ENCODE measurements around the gene FBLN1.
"Not testable (repeated sequence)": the region's sequence is repeated elsewhere in the genome, so short reads cannot be mapped to it uniquely, and the experiment has no call there.

The FBLN1 gene

DNA sequence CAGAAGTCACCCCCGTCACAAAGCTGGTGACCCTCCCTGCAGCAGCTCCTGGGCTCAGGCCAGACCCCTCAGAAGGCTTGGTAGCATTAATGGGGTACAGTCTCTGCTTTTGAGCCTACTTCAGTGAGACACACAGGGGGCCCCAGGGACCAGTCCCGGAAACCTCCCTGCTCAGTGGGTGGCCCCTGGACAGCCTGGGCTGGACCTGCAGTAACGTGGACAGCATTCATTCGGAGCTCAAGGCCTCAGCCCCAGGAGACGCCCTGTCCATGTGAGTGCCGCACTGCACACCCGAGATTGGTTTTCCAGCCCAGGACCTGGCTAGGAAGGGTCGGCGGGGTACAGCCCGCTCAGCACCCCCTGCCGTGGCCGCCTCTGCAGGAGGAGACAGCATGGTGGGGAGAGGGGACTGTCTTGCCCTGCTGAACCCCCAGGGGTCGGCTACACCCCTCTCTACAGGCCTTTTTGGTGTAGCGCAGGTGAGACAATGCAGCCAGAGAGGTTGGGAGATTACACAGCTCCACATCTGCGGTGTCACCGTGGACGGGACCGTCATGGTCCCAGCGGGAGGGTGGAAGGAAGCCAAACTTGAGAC lies 83.4 kb downstream of the FBLN1 start:
- DNase-seq (ENCODE audit: low read depth): no peak

DNA sequence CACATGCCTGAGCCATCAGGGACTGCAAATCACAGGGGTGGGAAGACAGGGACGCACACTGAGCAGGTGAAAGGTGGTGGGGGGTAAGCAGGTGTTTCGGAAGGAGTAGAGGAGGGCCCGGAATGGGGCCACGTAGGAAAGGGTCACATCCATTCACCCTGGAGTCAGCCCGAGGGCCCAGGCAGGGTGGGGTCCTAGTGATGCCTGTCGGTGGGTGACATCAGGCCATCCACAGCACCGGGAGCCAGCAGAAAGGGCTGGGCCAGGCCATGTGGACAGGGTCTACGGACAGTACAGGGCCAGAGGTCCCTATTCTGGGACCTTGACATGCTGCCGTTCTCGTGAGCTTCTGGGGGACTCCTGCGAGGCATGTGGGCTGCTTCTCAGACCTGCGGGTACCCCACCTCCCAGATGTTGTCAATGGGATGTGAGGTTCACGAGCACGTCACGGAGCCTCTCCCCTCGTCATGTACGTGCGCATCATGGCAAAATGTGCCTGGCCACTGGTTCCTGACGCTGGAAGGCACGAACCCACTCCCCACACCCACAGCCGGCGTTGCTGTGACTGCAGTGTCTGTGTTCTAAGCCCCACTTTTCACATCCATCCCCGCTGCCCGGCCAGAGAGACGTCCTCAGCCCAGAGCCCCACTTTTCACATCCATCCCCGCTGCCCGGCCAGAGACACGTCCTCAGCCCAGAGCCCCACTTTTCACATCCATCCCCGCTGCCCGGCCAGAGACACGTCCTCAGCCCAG lies 84.1 kb downstream of the FBLN1 start:
- DNase-seq (ENCODE audit: low read depth): no peak

DNA sequence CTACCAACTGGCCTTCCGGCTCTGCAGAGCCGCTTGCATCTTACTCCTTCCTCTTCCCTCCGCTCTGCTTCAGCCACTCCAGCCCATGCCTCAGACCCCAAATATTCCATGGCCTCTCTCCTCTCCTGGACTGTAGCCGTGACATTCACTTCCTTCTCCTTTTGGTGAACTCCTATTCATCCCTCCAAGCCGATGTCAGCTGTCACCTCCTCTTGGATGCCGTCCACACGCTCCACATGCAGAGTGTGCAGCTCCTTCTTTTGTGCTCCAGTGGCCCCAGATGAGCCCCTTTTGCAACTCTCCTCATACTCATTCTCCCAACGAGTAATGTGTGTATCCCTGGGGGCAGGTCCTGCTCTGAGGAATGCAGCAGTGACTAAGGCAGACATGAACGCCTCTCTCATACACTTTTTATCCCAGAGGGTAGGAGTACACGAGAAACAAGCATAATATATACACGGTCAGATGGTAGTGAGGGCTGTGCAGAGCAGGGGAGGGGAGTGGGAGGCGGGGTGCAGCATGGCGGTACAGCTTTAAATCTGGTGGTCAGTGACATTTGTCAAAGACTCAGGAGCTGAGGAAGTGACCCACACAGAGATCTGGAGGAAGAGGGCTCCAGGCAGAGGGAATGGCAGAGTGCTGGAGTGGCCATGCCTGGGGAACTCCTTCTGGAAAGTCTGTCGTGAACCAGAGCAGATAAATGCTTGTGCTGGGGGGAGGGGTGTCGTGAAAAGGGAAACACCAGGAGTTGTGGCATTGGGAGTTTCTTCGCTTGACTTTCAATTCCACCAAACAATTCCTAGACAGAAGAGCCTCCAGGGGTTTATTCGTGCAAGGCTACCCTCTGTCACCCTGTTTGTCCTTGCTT lies 85.2 kb downstream of the FBLN1 start:
- DNase-seq (ENCODE audit: low read depth): no peak

DNA sequence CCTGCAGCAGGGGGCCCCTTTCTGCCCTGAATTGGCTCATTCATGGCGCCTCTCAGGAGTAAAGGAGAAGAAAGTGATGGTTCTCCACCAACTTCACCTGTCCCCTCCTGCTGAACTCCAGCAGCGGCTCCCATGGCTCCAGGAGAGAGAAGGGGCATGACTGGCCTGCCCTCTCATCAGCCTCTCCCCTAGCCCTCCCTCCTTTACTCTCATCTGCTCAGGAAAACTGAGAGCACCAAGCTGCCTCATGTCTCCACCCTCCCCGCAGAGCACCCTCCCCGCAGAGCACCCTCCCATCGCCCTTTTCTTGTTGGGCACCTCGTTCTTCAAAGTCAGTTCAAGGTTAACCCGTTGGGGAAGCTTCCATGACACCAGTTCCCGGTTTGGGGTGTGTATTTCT lies 86.9 kb downstream of the FBLN1 start:
- no peak for DNase-seq (ENCODE audit: low read depth)

DNA sequence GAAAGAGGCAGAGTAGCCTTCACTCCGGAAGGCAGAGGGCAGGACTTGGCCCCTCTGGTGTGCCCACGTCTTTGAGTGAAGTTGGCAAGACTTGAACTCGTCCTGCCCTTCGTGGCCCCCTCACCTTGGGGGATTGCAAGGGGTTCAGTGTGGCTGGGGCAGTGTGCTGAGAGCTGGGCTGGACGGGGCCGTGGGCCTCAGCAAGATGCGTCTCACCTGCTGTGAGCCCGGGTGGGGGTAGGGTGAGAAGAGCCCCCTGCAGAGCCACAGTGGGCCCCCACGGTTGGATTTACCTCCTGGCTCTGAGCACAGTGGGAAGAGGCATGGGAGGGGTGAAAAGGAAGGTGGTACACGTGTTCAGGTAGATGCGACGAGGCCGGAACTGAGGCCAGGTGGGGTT lies 87.6 kb downstream of the FBLN1 start:
- DNase-seq (ENCODE audit: low read depth): no peak

DNA sequence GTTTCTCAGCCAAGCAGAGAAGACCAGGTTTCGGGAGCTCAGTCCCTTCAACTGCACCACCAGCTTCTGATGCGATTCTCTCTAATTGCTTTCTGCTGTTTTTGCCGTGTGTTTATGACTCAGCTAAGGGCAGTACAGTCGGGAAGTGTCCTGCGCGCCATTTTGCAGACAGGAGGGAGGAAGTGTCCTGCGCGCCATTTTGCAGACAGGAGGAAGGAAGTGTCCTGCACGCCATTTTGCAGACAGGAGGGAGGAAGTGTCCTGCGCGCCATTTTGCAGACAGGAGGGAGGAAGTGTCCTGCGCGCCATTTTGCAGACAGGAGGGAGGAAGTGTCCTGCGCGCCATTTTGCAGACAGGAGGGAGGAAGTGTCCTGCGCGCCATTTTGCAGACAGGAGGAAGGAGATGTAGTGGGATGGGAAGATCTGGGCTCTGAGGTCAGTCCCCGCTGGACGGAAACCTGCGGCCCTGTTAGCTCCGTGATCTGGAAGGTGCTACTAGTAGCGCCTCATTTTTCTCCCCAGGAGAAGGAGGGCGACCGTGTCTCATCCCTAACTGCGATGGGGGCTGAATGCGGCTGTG lies 89.0 kb downstream of the FBLN1 start:
- not testable (repeated sequence) for DNase-seq (ENCODE audit: low read depth)

DNA sequence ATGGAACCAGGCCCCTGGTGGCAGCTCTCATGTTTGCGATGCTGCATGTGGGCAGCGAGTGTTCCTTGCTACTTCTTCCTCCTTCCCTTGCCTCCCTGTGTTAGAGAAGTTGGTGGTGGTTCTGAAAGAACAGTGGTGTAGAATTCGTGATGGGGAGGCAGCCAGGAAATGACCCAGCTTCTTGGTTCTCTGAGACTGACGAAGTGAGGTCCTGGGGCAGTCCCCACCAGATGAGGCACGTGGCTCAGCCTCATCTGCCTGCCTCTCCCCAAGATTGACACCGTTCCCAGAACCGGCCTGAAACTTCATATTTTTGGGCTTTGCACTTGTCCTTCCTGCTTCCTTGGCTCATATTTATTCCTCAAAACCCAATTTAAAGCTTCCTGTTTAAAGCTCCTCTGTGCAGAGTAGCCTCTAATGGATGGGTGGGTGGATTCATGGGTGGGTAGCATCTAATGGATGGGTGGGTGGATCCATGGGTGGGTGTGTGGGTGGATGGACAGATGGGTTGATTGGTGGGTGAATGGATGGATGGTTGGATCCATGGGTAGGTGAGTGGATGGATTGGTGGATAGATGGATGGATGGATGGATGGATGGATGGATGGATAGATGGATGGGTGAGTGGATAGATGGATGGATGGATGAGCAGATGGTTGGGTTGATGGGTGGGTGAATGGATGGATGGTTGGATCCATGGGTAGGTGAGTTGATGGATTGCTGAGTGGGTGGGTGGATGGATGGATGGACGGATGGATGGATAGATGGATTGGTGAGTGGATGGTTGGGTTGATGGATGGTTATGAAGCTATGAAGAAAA lies 91.6 kb downstream of the FBLN1 start:
- DNase-seq (ENCODE audit: low read depth): no peak

DNA sequence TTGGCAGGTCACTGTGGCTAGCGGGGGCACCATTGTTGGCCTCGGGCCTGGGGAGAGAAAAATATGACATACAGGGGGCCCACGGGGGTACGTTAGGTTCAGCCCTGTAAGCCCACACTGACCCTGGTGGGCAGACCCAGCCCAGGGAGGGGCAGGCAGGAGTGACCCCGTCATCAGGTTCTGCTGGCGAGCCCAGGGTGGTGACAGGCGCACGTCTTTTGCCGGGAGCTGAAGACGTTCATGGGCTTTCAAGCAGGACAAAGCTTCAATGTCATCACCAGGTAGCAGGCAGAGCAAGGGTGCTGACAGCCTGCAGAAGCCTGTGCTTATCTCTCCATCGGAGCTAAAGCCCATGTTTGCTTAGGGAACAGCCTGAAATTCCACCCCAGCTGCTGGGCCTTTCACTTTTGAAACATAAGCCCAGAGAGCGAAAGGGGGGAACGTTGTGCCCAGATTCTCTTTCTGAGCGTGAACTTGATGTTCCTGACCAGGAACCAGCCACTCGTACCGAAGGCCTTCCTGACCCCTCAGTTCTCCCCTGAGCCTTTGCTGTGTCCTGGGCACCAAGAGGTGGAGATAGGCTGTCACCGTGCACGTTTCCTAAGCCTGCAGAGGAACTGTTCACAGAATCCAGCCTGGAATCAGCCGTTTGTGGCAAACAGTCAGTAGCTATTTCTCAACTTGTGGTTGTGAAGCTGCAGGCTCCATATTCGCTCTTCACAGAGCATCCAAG lies 94.9 kb downstream of the FBLN1 start:
- no peak for DNase-seq (ENCODE audit: low read depth)

DNA sequence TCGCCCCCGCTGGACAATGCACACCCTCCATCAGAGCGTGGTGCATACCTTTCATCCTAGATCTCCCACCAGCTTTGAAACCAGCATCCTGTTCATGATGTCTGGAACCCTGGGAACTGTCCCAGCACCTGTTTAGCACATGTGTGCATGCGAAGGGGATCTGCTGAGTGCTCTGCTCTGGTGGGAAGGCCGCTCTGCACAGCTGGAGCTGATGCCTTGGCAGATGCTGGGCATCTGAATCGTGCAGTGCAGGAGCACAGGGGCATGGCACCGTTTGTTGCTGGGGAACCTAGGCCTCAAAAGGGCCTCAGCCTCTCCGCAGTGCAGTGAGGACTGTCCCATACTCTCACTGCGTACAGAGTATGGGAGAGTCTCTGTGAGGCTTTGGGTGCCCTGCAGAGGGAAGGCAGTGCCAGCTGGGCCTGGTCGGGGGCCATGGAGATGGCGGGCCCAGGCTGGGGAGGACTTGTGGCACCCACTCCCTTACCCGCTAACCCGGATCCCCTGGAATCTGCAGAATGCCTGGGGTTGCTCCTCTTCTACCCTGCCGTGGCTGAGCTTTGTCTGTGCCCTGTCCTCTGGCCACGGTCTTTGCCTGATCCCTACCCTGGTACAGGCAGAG lies 96.0 kb downstream of the FBLN1 start:
- no peak for DNase-seq (ENCODE audit: low read depth)

DNA sequence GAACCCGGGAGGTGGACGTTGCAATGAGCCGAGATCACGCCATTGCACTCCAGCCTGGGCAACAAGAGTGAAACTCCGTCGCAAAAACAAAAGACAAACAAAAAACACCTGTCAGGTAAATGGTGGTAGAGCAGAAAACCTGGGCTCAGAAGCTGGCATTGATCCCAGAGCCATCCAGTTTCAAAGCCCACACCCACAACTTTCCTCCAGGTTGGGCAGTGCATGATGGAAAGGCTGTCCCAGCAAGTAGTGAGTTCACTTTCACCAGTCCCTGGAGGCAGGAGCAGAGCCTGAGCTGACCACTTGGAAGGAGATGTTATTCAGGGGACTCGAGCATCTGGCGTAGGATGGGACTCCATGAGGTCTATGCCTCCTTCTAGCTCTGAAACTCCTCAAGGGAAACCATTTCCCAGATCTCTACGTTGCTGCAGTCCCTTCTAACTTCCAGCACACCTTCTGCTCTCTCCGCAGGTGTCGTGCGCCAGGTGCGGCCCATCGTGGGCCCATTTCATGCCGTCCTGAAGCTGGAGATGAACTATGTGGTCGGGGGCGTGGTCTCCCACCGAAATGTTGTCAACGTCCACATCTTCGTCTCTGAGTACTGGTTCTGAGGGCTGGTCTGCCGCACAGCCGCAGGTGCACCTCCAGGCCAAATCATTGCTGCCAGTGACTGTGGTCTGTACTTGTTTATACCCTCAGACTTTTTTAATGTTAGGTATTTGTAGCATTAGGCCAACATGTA lies 97.3 kb downstream of the FBLN1 start:
- DNase-seq (ENCODE audit: low read depth): no peak

DNA sequence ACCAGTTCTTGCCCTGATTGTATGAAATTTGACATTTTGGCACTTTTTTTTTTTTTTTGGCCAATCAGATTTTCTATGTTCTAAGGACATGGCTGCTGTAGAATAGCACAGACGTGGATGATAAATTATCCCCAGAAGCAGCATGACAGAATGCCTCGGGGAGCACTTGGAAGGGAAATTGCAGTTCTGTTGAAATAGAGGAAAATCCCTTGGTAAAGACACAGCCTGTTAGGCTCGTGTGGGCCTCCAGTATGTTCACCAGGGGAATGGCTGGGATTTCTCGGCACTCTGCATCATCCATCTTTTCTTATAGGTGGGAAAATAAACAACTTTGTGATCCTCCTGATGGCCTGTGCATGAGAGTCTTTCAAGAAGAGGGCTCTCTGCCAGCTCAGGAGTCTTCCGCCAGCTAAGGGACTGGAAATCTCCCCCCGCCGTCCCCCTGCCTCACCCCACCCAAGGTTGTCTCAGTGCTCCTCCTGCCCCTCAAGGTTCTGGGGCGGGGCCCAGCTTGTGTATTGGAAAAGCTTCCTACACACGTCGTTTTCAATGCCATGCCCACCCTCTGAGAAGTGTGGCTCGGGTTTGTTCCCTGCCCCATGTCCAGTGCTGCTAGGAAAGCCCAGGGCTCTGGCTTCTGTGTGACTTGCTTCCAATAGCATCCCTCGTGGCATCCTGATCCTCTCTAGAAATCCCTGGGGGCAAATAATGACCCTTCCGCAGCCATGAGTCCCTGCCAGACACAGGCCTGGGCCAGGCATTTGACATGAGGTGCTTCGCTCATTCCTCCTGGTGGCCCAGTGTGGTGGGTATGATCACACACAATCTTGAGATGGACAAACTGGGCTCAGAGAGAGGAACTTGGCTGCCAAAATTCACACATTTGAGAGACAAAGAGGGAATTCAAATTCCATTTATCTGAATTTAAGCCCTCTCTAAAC lies 98.4 kb downstream of the FBLN1 start:
- no peak for DNase-seq (ENCODE audit: low read depth)

DNA sequence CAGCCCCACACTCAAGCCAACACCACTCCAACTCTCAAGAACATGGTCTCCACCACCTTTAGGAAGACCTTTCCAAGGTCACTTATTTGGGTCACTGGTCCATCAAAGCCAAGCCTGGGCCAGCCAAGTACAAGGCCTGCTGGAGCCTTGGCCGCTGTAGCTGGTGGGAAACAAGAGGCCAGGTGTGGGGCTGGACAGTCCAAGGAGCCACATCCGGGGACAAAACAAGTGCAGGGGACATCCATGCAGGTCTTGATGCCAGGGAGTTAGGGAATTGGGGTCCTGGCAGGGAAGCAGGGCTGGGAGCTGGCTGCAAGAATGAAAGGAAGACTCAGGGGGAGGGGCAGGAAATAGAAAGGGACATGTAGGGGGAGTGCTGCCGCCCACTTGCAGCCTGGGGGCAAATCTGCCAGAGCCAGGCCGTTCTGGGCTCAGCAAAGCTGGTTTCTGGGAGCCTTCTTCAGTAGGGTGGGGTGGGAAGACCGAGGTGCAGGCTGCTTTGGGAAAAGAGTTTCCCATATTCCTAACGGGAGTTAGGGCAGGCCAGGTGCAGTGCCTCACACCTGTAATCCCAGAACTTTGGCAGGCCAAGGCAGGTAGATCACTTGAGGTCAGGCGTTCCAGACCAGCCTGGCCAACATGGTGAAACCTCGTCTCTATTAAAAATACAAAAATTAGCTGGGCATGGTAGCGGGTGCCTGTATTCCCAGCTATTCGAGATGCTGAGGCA lies 99.5 kb downstream of the FBLN1 start:
- DNase-seq (ENCODE audit: low read depth): no peak

DNA sequence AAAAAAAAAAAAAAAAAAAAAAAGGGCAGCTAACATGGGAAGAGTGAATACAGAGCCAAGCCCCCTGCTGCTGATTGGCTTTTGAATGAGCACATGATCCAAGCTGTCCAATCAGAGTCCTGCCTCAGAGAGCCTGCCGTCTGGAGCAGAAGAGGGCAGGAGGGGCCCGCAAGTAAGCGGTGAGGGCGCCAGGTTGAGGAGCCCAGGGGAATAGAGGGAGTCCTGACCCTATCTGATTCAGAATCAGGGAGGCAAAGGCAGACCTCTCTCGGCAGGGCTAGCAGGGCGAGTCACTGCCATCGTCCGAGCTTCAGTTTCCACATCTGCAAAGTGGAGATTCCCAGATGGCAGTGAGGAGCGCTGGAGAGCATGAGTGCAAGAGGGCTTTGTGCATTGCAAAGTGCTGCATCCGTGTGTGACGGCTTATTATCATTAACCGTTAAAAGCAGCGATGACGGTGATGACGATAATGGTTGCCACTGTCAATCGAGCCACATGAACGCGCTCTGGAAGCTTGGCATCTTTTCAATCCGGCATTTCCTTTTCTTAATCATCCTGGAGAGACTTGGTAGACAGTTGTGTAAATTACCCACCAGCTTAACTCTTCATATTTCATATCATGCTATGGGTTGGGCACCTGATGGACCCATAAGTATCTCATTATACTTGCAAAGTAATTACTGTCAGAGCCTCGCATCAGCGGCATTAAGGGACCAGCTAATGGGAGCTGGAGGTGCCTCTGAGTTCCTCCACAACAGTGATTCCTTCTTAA lies 100.3 kb downstream of the FBLN1 start:
- DNase-seq (ENCODE audit: low read depth): no peak

DNA sequence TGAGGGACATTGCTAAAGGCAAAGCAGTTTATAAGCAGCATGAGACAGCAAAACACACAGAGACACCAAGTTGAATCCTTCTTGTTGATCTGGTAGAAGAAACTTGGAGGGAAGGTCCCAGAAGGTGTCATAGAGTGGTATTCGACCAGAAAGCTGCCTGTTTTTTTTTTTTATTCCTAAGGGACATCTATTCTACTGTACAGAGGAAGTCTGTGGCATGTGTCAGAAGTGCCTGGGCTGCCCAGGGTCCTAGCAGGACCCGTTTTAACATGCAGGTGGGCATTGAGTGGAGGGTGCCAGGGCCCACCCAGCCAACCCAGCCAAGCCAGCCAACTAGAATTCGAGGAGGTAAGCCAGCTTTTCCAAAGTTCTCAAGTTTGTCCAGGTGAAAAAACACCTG lies 100.9 kb downstream of the FBLN1 start:
- no peak for DNase-seq (ENCODE audit: low read depth)

DNA sequence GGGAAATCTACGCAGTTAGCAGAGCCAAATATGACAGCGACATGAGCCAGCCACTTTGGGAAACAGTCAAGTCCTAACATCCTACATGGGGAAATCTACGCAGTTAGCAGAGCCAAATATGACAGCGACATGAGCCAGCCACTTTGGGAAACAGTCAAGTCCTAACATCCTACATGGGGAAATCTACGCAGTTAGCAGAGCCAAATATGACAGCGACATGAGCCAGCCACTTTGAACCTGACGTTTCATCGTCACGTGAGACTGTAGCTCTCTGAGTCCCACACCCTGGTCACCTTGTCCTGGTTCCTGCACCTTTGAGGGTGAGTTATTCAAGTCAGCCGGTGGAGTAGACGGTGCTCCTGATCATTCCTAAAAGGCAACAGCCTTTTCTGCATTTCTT lies 105.4 kb downstream of the FBLN1 start:
- not testable (repeated sequence) for DNase-seq (ENCODE audit: low read depth)

DNA sequence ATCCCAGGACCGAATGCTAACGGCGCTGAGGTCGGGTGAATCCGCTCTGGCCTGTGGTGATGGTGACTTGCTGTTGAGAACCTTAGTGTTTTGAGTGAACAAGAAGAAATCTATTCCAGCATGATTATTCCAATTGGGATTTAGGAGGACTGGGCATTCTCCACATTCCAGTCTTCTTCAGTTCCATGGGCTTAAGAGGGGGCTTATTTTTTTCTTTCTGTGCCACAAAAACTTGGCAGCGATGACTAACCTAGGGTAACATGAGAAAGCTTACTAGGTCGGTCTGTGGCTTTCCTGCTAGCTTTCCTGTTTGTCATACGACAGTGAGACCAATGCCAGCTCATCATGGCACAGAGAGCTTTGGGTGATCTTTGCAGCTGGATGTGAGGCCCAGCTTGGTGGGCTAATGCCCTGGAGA lies 106.1 kb downstream of the FBLN1 start:
- DNase-seq (ENCODE audit: low read depth): no peak

DNA sequence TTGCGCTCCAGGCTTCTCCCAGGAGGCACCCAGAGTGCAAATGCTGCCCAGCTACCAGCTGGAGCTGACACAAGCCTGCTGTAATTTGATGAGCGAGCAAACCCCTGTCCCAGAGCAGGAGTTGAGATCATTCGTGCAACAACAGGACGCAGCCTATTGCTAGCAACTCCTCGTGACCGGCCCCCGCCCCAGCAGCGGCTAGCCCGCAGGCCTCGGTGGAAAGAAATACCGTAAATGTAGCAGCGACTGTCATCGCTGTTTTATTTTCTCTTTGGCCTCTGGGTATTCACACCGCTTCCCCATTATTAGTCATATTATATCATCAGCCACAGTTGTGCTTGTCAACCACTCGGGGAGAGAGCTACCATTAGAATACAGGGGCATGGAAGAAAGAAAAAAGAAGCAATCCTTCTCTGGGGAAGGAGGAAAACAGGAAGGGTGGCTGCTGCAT lies 109.8 kb downstream of the FBLN1 start:
- peak; percentile 21 for DNase-seq (ENCODE audit: low read depth)

Measured in stimulated activated CD8-positive, alpha-beta memory T cell treated with anti-CD3 and anti-CD28 coated beads, Interleukin-4, amount 100 ng/mL, for 24 hours (primary cell).